BLaER1 treated with 17β-estradiol and CSF1 and Interleukin-3, amounts not matched to agents 10 nM and 100 nM (cell line): ENCODE data around the gene ADCYAP1R1.

Experiments
- H3K27ac ChIP-seq, 11 experiments: shearing (Covaris generic); formaldehyde crosslinking; 2 replicates each; pipeline ENCODE4 v1.8.1; 2022
- H3K27me3 ChIP-seq, 11 experiments: shearing (Covaris generic); formaldehyde crosslinking; 2 replicates each; pipeline ENCODE4 v1.8.1; 2022
- H3K36me3 ChIP-seq, 11 experiments: shearing (Covaris generic); formaldehyde crosslinking; 2 replicates each; pipeline ENCODE4 v1.8.1; 2022
- H3K4me1 ChIP-seq, 10 experiments: shearing (Covaris generic); formaldehyde crosslinking; 2 replicates each; pipeline ENCODE4 v1.8.1; 2022
- H3K4me2 ChIP-seq, 11 experiments: shearing (Covaris generic); formaldehyde crosslinking; 2 replicates each; pipeline ENCODE4 v1.8.1; 2022
- H3K4me3 ChIP-seq, 10 experiments: shearing (Covaris generic); formaldehyde crosslinking; 2 replicates each; pipeline ENCODE4 v1.8.1; 2022
- H3K9ac ChIP-seq, 11 experiments: shearing (Covaris generic); formaldehyde crosslinking; 2 replicates each; pipeline ENCODE4 v1.8.1; 2022
- H3K9me3 ChIP-seq, 11 experiments: shearing (Covaris generic); formaldehyde crosslinking; replicated peaks in 1 of 11; 2 replicates each; pipeline ENCODE4 v1.8.1; 2022
- H4K20me1 ChIP-seq, 11 experiments: shearing (Covaris generic); formaldehyde crosslinking; 2 replicates each; pipeline ENCODE4 v1.8.1; 2022
- Cebpa-rat ChIP-seq, 11 experiments: shearing (Covaris generic); IDR thresholded peaks; 2 replicates each; pipeline ENCODE4 v1.8.1; 2022

The ADCYAP1R1 gene

GRCh38 chr7:31028417-31028992 lies 23.6 kb upstream of the ADCYAP1R1 start:
- Histone ChIP-seq H3K27ac (no peak overlapping the region), H3K9ac (no peak overlapping the region), H3K4me1 (peaks cover 0 to 19% (median 8%) of the 10 kb centered on the region in 10 experiments; a peak in 12 of 20 replicates), H3K27me3 (no peaks in the 10 kb centered on the region), H4K20me1 (no peaks in the 10 kb centered on the region), H3K4me2 (no peak overlapping the region), H3K36me3 (no peaks in the 10 kb centered on the region), H3K4me3 (no peak overlapping the region), H3K9me3 (peaks cover 0 to 8% (median 0%) of the 10 kb centered on the region in 11 experiments; a peak in 1 of 22 replicates)
- no peak for TF ChIP-seq Cebpa-rat (IDR thresholded peaks at IDR 0.05)

- Histone ChIP-seq H3K4me2 (no peak overlapping the region), H4K20me1 (no peaks in the 10 kb centered on the region), H3K9ac (no peak overlapping the region), H3K9me3 (peaks cover 0 to 2% (median 0%) of the 10 kb centered on the region in 11 experiments; a peak in 1 of 22 replicates), H3K4me1 (peaks cover 0 to 10% (median under 1%) of the 10 kb centered on the region in 10 experiments; a peak in 9 of 20 replicates), H3K4me3 (no peak overlapping the region), H3K27me3 (no peaks in the 10 kb centered on the region), H3K27ac (no peak overlapping the region), H3K36me3 (no peaks in the 10 kb centered on the region)
- TF ChIP-seq Cebpa-rat (IDR thresholded peaks at IDR 0.05): no peak
Measured at GRCh38 chr7:31029251-31030042, 22.7 kb upstream of the ADCYAP1R1 start.

- Histone ChIP-seq H3K4me1 (no peaks in the 10 kb centered on the region), H3K9me3 (no peaks in the 10 kb centered on the region), H3K36me3 (no peaks in the 10 kb centered on the region), H3K27ac (no peak overlapping the region), H3K4me2 (no peak overlapping the region), H4K20me1 (no peaks in the 10 kb centered on the region), H3K9ac (no peak overlapping the region), H3K27me3 (no peaks in the 10 kb centered on the region), H3K4me3 (no peak overlapping the region)
- TF ChIP-seq Cebpa-rat (IDR thresholded peaks at IDR 0.05): no peak
Measured at GRCh38 chr7:31033674-31034300, 18.3 kb upstream of the ADCYAP1R1 start.

- Histone ChIP-seq H3K27ac (no peak overlapping the region), H3K36me3 (no peaks in the 10 kb centered on the region), H3K9ac (no peak overlapping the region), H3K4me2 (no peak overlapping the region), H3K4me3 (no peak overlapping the region), H3K4me1 (no peaks in the 10 kb centered on the region), H4K20me1 (no peaks in the 10 kb centered on the region), H3K27me3 (no peaks in the 10 kb centered on the region), H3K9me3 (no peaks in the 10 kb centered on the region)
- no peak for TF ChIP-seq Cebpa-rat (IDR thresholded peaks at IDR 0.05)
Measured at GRCh38 chr7:31036924-31037323, 15.2 kb upstream of the ADCYAP1R1 start.

GRCh38 chr7:31043051-31043471 lies 9.0 kb upstream of the ADCYAP1R1 start:
- Histone ChIP-seq H3K27me3 (no peaks in the 10 kb centered on the region; a peak in 1 of 22 replicates), H3K4me3 (no peak overlapping the region), H3K4me1 (no peaks in the 10 kb centered on the region), H3K27ac (no peak overlapping the region), H3K9ac (no peak overlapping the region), H3K36me3 (no peaks in the 10 kb centered on the region), H3K9me3 (no peaks in the 10 kb centered on the region), H4K20me1 (0 out of 22 replicates have a peak, but pooled peaks cover 0 to 3% (median 0%) of the 10 kb centered on the region in 11 experiments), H3K4me2 (no peak overlapping the region)
- no peak for TF ChIP-seq Cebpa-rat (IDR thresholded peaks at IDR 0.05)

GRCh38 chr7:31044529-31044928 lies 7.6 kb upstream of the ADCYAP1R1 start:
- Histone ChIP-seq H3K27me3 (peaks cover 2 to 8% (median 2%) of the 10 kb centered on the region in 11 experiments; a peak in 19 of 22 replicates), H3K9ac (no peak overlapping the region), H3K27ac (no peak overlapping the region), H3K4me1 (no peaks in the 10 kb centered on the region), H3K4me3 (no peak overlapping the region), H3K9me3 (no peaks in the 10 kb centered on the region), H3K4me2 (no peak overlapping the region), H3K36me3 (no peaks in the 10 kb centered on the region), H4K20me1 (0 out of 22 replicates have a peak, but pooled peaks cover 0 to 3% (median 0%) of the 10 kb centered on the region in 11 experiments)
- no peak for TF ChIP-seq Cebpa-rat (IDR thresholded peaks at IDR 0.05)

- Histone ChIP-seq H4K20me1 (peaks cover 0 to 9% (median 0%) of the 10 kb centered on the region in 11 experiments; a peak in 3 of 22 replicates), H3K9me3 (no peaks in the 10 kb centered on the region), H3K27ac (no peak overlapping the region), H3K4me2 (no peak overlapping the region), H3K4me1 (no peaks in the 10 kb centered on the region), H3K27me3 (peaks cover 24 to 30% (median 24%) of the 10 kb centered on the region in 11 experiments), H3K36me3 (no peaks in the 10 kb centered on the region), H3K4me3 (no peak overlapping the region), H3K9ac (no peak overlapping the region)
- no peak for TF ChIP-seq Cebpa-rat (IDR thresholded peaks at IDR 0.05)
Measured at GRCh38 chr7:31046723-31047122, 5.4 kb upstream of the ADCYAP1R1 start.

GRCh38 chr7:31047313-31048146 lies 4.6 kb upstream of the ADCYAP1R1 start:
- TF ChIP-seq Cebpa-rat (IDR thresholded peaks at IDR 0.05): no peak
- no peak overlapping the region for H3K9ac ChIP-seq
- H3K4me3 ChIP-seq: no peak overlapping the region
- peaks cover 0 to 4% (median 0%) of the 10 kb centered on the region in 11 experiments; a peak in 4 of 22 replicates for H3K9me3 ChIP-seq
- H3K4me1 ChIP-seq: peaks cover 0 to 4% (median 0%) of the 10 kb centered on the region in 10 experiments; a peak in 3 of 20 replicates
- no peak overlapping the region for H3K27ac ChIP-seq
- H3K36me3 ChIP-seq: no peaks in the 10 kb centered on the region
- no peak overlapping the region for H3K4me2 ChIP-seq
- H4K20me1 ChIP-seq: peaks cover 0 to 11% (median 0%) of the 10 kb centered on the region in 11 experiments; a peak in 3 of 22 replicates
- peaks cover 32 to 38% (median 32%) of the 10 kb centered on the region in 11 experiments for H3K27me3 ChIP-seq
